Measurements from ENCODE around the gene SMIM17.

Gene SMIM17

GRCh38 chr19:56678205-56678604, 35.2 kb downstream of the SMIM17 start:
- in situ Hi-C loops (cut with MboI; ENCODE audit: low pct_unique_long_range_greater_than_20kb, low sequenced_read_pairs, unreplicated experiment): no loop called here
- DNase-seq (ENCODE audit: low spot score): no peak
- TF ChIP-seq CTCF (IDR thresholded peaks at IDR 0.05; ENCODE audit: extremely low read depth, insufficient read depth, missing control alignments): no peak

- TF ChIP-seq CTCF (IDR thresholded peaks at IDR 0.05; ENCODE audit: extremely low read depth, insufficient read depth, missing control alignments): no peak
- in situ Hi-C loops (cut with MboI; ENCODE audit: low pct_unique_long_range_greater_than_20kb, low sequenced_read_pairs, unreplicated experiment): no loop called here
- no peak for DNase-seq (ENCODE audit: low spot score)
These were observed 38.7 kb downstream of the SMIM17 start for GRCh38 chr19:56681702-56682101.

GRCh38 chr19:56683116-56683515, 40.2 kb downstream of the SMIM17 start:
- TF ChIP-seq CTCF (IDR thresholded peaks at IDR 0.05; ENCODE audit: extremely low read depth, insufficient read depth, missing control alignments): no peak
- in situ Hi-C loops (cut with MboI; ENCODE audit: low pct_unique_long_range_greater_than_20kb, low sequenced_read_pairs, unreplicated experiment): no loop called here
- no peak for DNase-seq (ENCODE audit: low spot score)

- no peak for DNase-seq (ENCODE audit: low spot score)
- TF ChIP-seq CTCF (IDR thresholded peaks at IDR 0.05; ENCODE audit: extremely low read depth, insufficient read depth, missing control alignments): no peak
- in situ Hi-C loops (cut with MboI; ENCODE audit: low pct_unique_long_range_greater_than_20kb, low sequenced_read_pairs, unreplicated experiment): no loop called here
These were observed 44.1 kb downstream of the SMIM17 start for GRCh38 chr19:56687031-56687430.

DNA sequence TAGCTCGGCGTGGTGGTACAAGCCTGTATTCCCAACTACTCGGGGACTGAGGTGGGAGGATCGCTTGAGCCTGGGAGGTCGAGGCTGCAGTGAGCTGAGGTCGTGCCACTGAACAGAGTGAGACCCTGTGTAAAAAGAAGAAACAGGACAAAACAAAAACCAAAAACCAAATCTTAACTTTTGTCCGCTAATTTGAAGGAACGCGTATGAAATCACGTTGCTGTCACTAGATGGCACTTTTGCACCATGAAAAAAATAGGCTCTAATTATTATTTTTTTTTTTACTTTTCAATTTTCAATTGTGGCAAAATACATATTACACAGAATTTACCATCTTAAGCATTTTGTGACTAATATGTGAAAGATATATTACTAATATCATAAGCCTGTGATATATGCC, 46.2 kb downstream of the SMIM17 start:
- no peak for DNase-seq (ENCODE audit: low spot score)
- in situ Hi-C loops (cut with MboI; ENCODE audit: low pct_unique_long_range_greater_than_20kb, low sequenced_read_pairs, unreplicated experiment): no loop called here
- TF ChIP-seq CTCF (IDR thresholded peaks at IDR 0.05; ENCODE audit: extremely low read depth, insufficient read depth, missing control alignments): no peak

DNA sequence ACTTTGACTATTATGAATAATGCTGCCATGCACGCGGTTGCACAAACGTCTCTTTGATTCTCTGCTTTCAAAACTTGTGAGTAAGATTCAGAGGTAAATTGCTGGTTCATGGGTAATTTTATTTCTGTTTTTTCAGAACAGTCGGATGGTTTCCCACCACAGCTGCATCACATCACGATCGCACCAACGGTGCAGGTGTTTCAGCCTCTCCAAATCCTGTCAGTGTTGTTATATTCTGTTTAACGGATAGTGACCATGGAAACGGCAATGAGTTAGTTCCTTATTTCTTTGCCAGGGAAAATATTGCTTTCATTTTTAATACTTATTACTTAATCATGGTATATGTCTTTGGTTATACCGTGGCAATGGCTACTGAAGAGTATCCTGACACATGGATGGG, 47.7 kb downstream of the SMIM17 start:
- no peak for DNase-seq (ENCODE audit: low spot score)
- TF ChIP-seq CTCF (IDR thresholded peaks at IDR 0.05; ENCODE audit: extremely low read depth, insufficient read depth, missing control alignments): no peak
- in situ Hi-C loops (cut with MboI; ENCODE audit: low pct_unique_long_range_greater_than_20kb, low sequenced_read_pairs, unreplicated experiment): no loop called here

All from GM13977 (cell line).